Lung (tissue), 12 donors: ENCODE measurements around the gene NT5DC3. TPM values are rescaled to one million over a fixed set of nuclear protein-coding genes. Genes with fewer than 3 reads are reported as not detected.

ENCODE experiments used
- ATAC-seq: fragments of 200-7000 bp; cut with Tn5 transposase; one replicate; pipeline ENCODE4 v1.9.1; 2020; ENCODE audit warnings: moderate number of reproducible peaks; ENCODE audit not compliant: insufficient read depth, low FRiP score
- DNase-seq, 3 donors: peaks; one replicate each; pipeline ENCODE4 v3.0.0-alpha.2; 2013 to 2017
- H3K27ac ChIP-seq, 2 donors: one replicate each; pipeline ENCODE4 v1.5.1; 2013; ENCODE audit warnings: mild to moderate bottlenecking in 2 of 2, moderate library complexity in 2 of 2, control low read depth in 1 of 2, inconsistent platforms in 1 of 2, low read depth in 1 of 2, low read length in 1 of 2
- H3K27me3 ChIP-seq, 3 donors: one replicate each; pipeline ENCODE4 v1.5.1; 2013; ENCODE audit warnings: low read length in 2 of 3; ENCODE audit not compliant: control insufficient read depth in 3 of 3, insufficient read depth in 3 of 3
- H3K36me3 ChIP-seq, 4 donors: one replicate each; pipeline ENCODE4 v1.5.1; 2013; ENCODE audit warnings: low read length in 4 of 4, mild to moderate bottlenecking in 1 of 4, moderate library complexity in 1 of 4; ENCODE audit not compliant: control insufficient read depth in 4 of 4, insufficient read depth in 4 of 4
- H3K4me1 ChIP-seq, 5 donors: one replicate each; pipeline ENCODE4 v1.5.1; 2013; ENCODE audit warnings: low read length in 5 of 5, mild to moderate bottlenecking in 2 of 5, moderate library complexity in 1 of 5; ENCODE audit not compliant: control insufficient read depth in 5 of 5, insufficient read depth in 5 of 5
- H3K4me3 ChIP-seq: one replicate; pipeline ENCODE4 v1.5.1; 2013; ENCODE audit warnings: mild to moderate bottlenecking, control low read depth, moderate library complexity
- H3K9ac ChIP-seq, 2 donors: one replicate each; pipeline ENCODE4 v1.5.1; 2013; ENCODE audit warnings: low read length in 2 of 2, control low read depth in 1 of 2; ENCODE audit not compliant: insufficient read depth in 1 of 2
- H3K9me3 ChIP-seq, 4 donors: one replicate each; pipeline ENCODE4 v1.5.1; 2013; ENCODE audit warnings: low read length in 3 of 4, mild to moderate bottlenecking in 1 of 4, moderate library complexity in 1 of 4; ENCODE audit not compliant: control insufficient read depth in 4 of 4, insufficient read depth in 3 of 4
- WGBS, 2 donors: extraction: QIAGEN DNeasy Blood & Tissue Kit; methylation state at CpG; one replicate each; pipeline ENCODE4 v1.1.7; 2013; 5-methylcytosine and 5-hydroxymethylcytosine counted together
- polyA plus RNA-seq, 2 donors: library from polyadenylated mRNA; stranded (reverse); fragments of 200-250 nt; gene quantifications; one replicate each; pipeline ENCODE4 v1.2.1, GENCODE V29; 2013
- total RNA-seq, 2 donors: library from RNA; depleted of rRNA in 1 of 2; stranded (reverse); fragments of >200 nt in 1 of 2; gene quantifications; one replicate each; pipeline ENCODE4 v1.2.1, GENCODE V29; 2014 to 2021
- TF ChIP-seq, protein P1 (sequence below): IDR thresholded peaks from 2 replicates; pipeline ENCODE4 v1.5.1; 2012; ENCODE audit warnings: mild to moderate bottlenecking; ENCODE audit errors: control extremely low read depth, extremely low read depth
- donor health status: control.
- donor health status: control.
- donor health status: Bipolar disorder and iron deficiency.
- donor health status: healthy.
- donor health status: DM: yes; HTN: yes; CAD: no.

Gene NT5DC3
- total and polyA plus RNA-seq, 4 donors = 0.93 to 12.3 (median 3.6) TPM

DNA sequence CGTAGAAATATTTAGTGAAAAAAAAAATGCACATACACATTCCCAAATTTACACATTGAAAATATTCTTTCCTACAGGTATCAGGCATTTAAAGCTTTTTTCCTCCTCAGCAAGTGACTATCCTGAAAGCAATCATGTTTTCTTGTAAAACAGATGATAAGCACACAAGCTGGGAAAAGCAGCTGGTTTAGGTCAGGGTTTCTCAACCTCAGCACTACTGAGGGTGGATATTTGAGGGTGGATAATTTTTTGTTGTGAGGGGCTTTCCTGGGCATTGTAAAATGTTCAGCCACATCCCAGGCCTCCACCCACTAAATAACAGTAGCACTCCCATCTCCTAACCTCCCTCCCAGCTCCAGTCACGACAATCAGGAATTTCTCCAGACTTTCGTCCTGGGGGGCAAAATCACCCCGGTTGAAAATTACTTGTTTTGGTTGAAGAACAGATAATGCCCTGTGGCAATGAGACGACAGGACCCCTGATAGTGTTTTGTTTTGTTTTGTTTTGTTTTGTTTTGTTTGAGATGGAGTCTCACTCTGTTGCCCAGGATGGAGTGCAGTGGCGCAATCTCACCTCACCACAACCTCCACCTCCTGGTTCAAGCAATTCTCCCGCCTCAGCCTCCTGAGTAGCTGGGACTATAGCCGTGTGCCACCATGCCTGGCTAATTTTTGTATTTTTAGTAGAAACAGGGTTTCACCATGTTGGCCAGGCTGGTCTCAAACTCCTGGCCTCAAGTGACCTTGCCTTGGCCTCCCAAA lies 15.0 kb upstream of the NT5DC3 start:
- 83 to 92% methylated on average over 8 of the region's 8 CpGs for whole genome bisulfite sequencing, 2 donors
- no peak overlapping the region for H3K9ac ChIP-seq
- H3K27ac ChIP-seq = no peak overlapping the region
- H3K4me3 ChIP-seq = no peak overlapping the region
- no peaks in the 10 kb centered on the region for H3K9me3 ChIP-seq
- DNase-seq (no peak), ATAC-seq (no peak)
- H3K27me3 ChIP-seq = no peaks in the 10 kb centered on the region
- H3K36me3 ChIP-seq = no peaks in the 10 kb centered on the region
- TF ChIP-seq, protein P1, sequence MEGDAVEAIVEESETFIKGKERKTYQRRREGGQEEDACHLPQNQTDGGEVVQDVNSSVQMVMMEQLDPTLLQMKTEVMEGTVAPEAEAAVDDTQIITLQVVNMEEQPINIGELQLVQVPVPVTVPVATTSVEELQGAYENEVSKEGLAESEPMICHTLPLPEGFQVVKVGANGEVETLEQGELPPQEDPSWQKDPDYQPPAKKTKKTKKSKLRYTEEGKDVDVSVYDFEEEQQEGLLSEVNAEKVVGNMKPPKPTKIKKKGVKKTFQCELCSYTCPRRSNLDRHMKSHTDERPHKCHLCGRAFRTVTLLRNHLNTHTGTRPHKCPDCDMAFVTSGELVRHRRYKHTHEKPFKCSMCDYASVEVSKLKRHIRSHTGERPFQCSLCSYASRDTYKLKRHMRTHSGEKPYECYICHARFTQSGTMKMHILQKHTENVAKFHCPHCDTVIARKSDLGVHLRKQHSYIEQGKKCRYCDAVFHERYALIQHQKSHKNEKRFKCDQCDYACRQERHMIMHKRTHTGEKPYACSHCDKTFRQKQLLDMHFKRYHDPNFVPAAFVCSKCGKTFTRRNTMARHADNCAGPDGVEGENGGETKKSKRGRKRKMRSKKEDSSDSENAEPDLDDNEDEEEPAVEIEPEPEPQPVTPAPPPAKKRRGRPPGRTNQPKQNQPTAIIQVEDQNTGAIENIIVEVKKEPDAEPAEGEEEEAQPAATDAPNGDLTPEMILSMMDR = no peak
- H3K4me1 ChIP-seq = peaks cover 0 to 5% (median 0%) of the 10 kb centered on the region in 5 donors

DNA sequence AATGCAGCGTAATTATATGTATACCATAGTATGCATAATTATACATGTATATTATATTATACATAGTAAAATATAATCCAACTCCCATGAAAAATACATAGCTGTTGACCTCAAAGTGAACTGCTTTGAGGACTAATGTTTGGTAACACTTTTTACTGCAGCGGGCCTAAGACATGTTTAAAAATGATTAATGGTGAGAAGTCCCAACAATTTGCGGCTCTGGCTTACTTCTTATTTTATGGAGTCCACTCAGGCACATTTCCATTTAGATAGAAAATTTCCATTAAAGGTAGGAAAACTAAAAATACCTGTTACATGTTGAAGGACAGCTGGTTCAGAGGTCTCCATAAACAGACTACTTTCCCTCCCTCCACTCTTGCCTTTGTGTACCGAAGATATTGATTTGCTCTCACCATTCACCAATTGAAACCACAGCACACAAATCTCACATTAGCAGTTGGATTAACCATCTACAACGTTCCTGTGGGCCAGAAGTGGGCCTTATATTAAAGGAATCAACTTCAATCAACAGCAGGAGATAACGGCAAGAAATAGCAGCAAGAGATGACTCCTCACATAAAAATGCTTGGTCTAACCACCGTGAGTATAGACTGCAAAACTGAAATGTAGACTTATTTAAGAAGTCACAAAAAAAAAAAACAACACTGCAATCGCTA lies 14.1 kb upstream of the NT5DC3 start:
- WGBS, 2 donors = 88 to 92% methylated on average over 8 of the region's 8 CpGs
- no peak for DNase-seq

DNA sequence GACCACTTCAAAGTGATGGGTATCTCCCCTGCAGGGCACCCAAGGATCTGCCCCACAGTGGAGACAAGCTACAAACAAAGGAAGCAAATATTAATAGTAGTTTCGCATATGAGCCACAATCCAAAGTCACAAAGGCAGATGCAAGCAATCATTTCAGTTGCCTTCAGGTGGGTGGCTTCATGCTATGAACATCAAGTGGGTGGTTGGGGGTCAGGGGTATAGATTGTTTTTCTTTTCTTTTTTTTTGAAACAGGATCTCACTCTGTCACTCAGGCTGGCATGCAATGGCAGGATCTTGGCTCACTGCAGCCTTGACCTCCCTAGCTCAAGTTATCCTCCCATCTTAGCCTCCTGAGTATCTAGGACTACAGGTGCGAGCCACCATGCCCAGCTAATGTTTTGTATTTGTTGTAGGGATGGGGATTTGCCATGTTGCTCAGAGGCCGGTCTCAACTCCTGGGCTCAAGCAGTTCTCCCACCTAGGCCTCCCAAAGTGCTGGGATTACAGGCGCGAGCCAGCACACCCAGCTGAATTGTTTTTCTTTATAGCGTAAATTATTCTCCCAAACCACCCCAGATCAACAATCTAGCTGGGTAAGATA lies 13.4 kb upstream of the NT5DC3 start:
- DNase-seq = no peak
- no peaks in the 10 kb centered on the region for H3K27me3 ChIP-seq
- no peak overlapping the region for H3K27ac ChIP-seq
- H3K36me3 ChIP-seq = no peaks in the 10 kb centered on the region
- no peak overlapping the region for H3K9ac ChIP-seq
- no peak overlapping the region for H3K4me3 ChIP-seq
- WGBS, 2 donors = 87 to 96% methylated on average over 6 of the region's 6 CpGs
- no peaks in the 10 kb centered on the region for H3K9me3 ChIP-seq
- TF ChIP-seq, protein P1 = no peak
- H3K4me1 ChIP-seq = no peaks in the 10 kb centered on the region
- ATAC-seq = no peak

More for the DNA sequence above, 14.1 kb upstream of the NT5DC3 start:
- H3K4me3 ChIP-seq = no peak overlapping the region
- no peaks in the 10 kb centered on the region for H3K9me3 ChIP-seq
- TF ChIP-seq, protein P1 = no peak
- no peak overlapping the region for H3K27ac ChIP-seq
- H3K9ac ChIP-seq = no peak overlapping the region
- peaks cover 0 to 3% (median 0%) of the 10 kb centered on the region in 5 donors for H3K4me1 ChIP-seq
- ATAC-seq = no peak
- no peaks in the 10 kb centered on the region for H3K36me3 ChIP-seq
- H3K27me3 ChIP-seq = no peaks in the 10 kb centered on the region
